IMR-90 (cell line): ENCODE data around the gene CAV3. TPM values are rescaled to one million over a fixed set of nuclear protein-coding genes. Genes with fewer than 3 reads are reported as not detected.

Experiments
- ATAC-seq: fragments of 200-7000 bp; cut with Tn5 transposase; 2 replicates; pipeline ENCODE4 v1.9.1; 2020; ENCODE audit warnings: low read depth, mild to moderate bottlenecking, moderate library complexity
- BruUV-seq: library from RNA; stranded (reverse); fragments of 400-500 nt; replicated peaks from 2 replicates; lab custom pipeline; 2021; lab: Mats Ljungman, UMichigan
- CTCF ChIA-PET: fragments of 300-600 bp; formaldehyde crosslinking; extraction: SDS; loops from one replicate; lab custom pipeline; 2021; ENCODE audit warnings: antibody characterized with exemption; lab: Yijun Ruan, JAX
- POLR2A ChIA-PET: fragments of 300-600 bp; sonication (Branson Sonifier 250); formaldehyde crosslinking; loops from one replicate; lab custom pipeline; 2022; ENCODE audit warnings: antibody characterized with exemption; ENCODE audit not compliant: unreplicated experiment; lab: Charles Lee
- DNase-seq: peaks from one replicate; pipeline ENCODE4 v3.0.0; 2013
- H2AFZ ChIP-seq: replicated peaks from 2 replicates; pipeline ENCODE3; 2013; ENCODE audit warnings: low read length, mild to moderate bottlenecking; ENCODE audit not compliant: poor library complexity
- H2AK5ac ChIP-seq: 2 replicates; pipeline ENCODE4 v1.6.1; 2013; ENCODE audit warnings: low read depth, low read length, inconsistent platforms
- H2AK9ac ChIP-seq: replicated peaks from 2 replicates; pipeline ENCODE3; 2013; ENCODE audit warnings: mild to moderate bottlenecking, low read depth, low read length, moderate library complexity; ENCODE audit not compliant: poor library complexity
- H2BK120ac ChIP-seq: 2 replicates; pipeline ENCODE4 v1.6.1; 2013; ENCODE audit warnings: low read depth, low read length, inconsistent platforms
- H2BK15ac ChIP-seq: 3 replicates; pipeline ENCODE4 v1.6.1; 2013; ENCODE audit warnings: low read depth, low read length, inconsistent platforms
- H2BK20ac ChIP-seq: 2 replicates; pipeline ENCODE4 v1.6.1; 2013; ENCODE audit warnings: low read depth, mild to moderate bottlenecking, inconsistent platforms, low read length, moderate library complexity
- H2BK5ac ChIP-seq: 2 replicates; pipeline ENCODE4 v1.6.1; 2013; ENCODE audit warnings: mild to moderate bottlenecking, low read depth, low read length, inconsistent platforms; ENCODE audit not compliant: poor library complexity, severe bottlenecking
- H3K14ac ChIP-seq: replicated peaks from 2 replicates; pipeline ENCODE4 v1.6.1; 2013; ENCODE audit warnings: low read depth, low read length, inconsistent platforms
- H3K18ac ChIP-seq: 2 replicates; pipeline ENCODE4 v1.6.1; 2013; ENCODE audit warnings: low read depth, low read length, control low read depth
- H3K23ac ChIP-seq: 2 replicates; pipeline ENCODE4 v1.6.1; 2013; ENCODE audit warnings: low read depth, low read length, inconsistent platforms
- H3K27ac ChIP-seq: 2 replicates; pipeline ENCODE4 v1.5.1; 2013; ENCODE audit warnings: mild to moderate bottlenecking, control low read depth, low read length; ENCODE audit not compliant: insufficient read depth
- H3K27me3 ChIP-seq: 2 replicates; pipeline ENCODE4 v1.6.1; 2013; ENCODE audit warnings: low read length; ENCODE audit not compliant: control insufficient read depth, insufficient read depth
- H3K36me3 ChIP-seq: 2 replicates; pipeline ENCODE4 v1.6.1; 2013; ENCODE audit warnings: low read length, mixed read lengths; ENCODE audit not compliant: control insufficient read depth, insufficient read depth
- H3K4ac ChIP-seq: 2 replicates; pipeline ENCODE4 v1.6.1; 2013; ENCODE audit warnings: low read depth, low read length, inconsistent platforms
- H3K4me1 ChIP-seq: 2 replicates; pipeline ENCODE4 v1.6.1; 2013; ENCODE audit warnings: low read length, mixed read lengths; ENCODE audit not compliant: control insufficient read depth, insufficient read depth
- H3K4me2 ChIP-seq: 2 replicates; pipeline ENCODE4 v1.6.1; 2013; ENCODE audit warnings: low read depth, mild to moderate bottlenecking, control low read depth, low read length, moderate library complexity
- H3K4me3 ChIP-seq: 2 replicates; pipeline ENCODE4 v1.5.1; 2013; ENCODE audit warnings: low read depth, mild to moderate bottlenecking, control low read depth, low read length, moderate library complexity; ENCODE audit not compliant: insufficient read depth
- H3K56ac ChIP-seq: 2 replicates; pipeline ENCODE4 v1.6.1; 2013; ENCODE audit warnings: low read length, inconsistent platforms; ENCODE audit not compliant: insufficient read depth; ENCODE audit errors: extremely low read depth
- H3K79me1 ChIP-seq, 2 experiments: 2 replicates each; pipeline ENCODE4 v1.6.1; 2013; ENCODE audit warnings: low read length in 2 of 2, inconsistent platforms in 1 of 2, low read depth in 1 of 2
- H3K9ac ChIP-seq: 2 replicates; pipeline ENCODE4 v1.6.1; 2013; ENCODE audit warnings: low read depth, low read length, control low read depth
- H3K9me1 ChIP-seq: 2 replicates; pipeline ENCODE4 v1.6.1; 2013; ENCODE audit warnings: low read length, inconsistent platforms; ENCODE audit not compliant: insufficient read depth
- H3K9me3 ChIP-seq: 2 replicates; pipeline ENCODE4 v1.6.1; 2013; ENCODE audit warnings: low read length; ENCODE audit not compliant: control insufficient read depth, insufficient read depth
- H4K20me1 ChIP-seq: 2 replicates; pipeline ENCODE4 v1.6.1; 2013; ENCODE audit warnings: low read length, inconsistent platforms; ENCODE audit not compliant: insufficient read depth
- H4K5ac ChIP-seq: 2 replicates; pipeline ENCODE4 v1.6.1; 2013; ENCODE audit warnings: mild to moderate bottlenecking, low read depth, low read length, control low read depth
- H4K8ac ChIP-seq, 2 experiments: 2 replicates each; pipeline ENCODE4 v1.6.1; 2013; ENCODE audit warnings: low read depth in 2 of 2, low read length in 2 of 2, control low read depth in 1 of 2, inconsistent platforms in 1 of 2
- H4K91ac ChIP-seq: 2 replicates; pipeline ENCODE4 v1.6.1; 2013; ENCODE audit warnings: low read depth, low read length, inconsistent platforms; ENCODE audit not compliant: insufficient read depth
- BHLHE40 ChIP-seq: fragments of 150-350 bp; IDR thresholded peaks from 2 replicates; pipeline ENCODE4 v1.6.1; 2016; ENCODE audit warnings: mild to moderate bottlenecking, low read depth, low read length
- CEBPB ChIP-seq: IDR thresholded peaks from 2 replicates; pipeline ENCODE4 v1.6.1; 2012; ENCODE audit warnings: low read depth, low read length, improper control_type of control experiment
- CHD1 ChIP-seq: IDR thresholded peaks from 2 replicates; pipeline ENCODE4 v1.6.1; 2012; ENCODE audit warnings: low read depth, low read length, improper control_type of control experiment
- CTCF ChIP-seq: conservative IDR thresholded peaks from 2 replicates; pipeline ENCODE4 v1.5.1; 2012; ENCODE audit warnings: mild to moderate bottlenecking, low read depth, low read length, improper control_type of control experiment
- FOS ChIP-seq: fragments of 150-350 bp; IDR thresholded peaks from 2 replicates; pipeline ENCODE4 v1.6.1; 2016; ENCODE audit warnings: low read depth, low read length
- MAFK ChIP-seq: IDR thresholded peaks from 2 replicates; pipeline ENCODE4 v1.6.1; 2012; ENCODE audit warnings: low read depth, low read length, improper control_type of control experiment
- MAZ ChIP-seq: IDR thresholded peaks from 2 replicates; pipeline ENCODE4 v1.6.1; 2012; ENCODE audit warnings: low read depth, mild to moderate bottlenecking, low read length, improper control_type of control experiment, moderate library complexity, borderline replicate concordance
- RAD21 ChIP-seq: IDR thresholded peaks from 2 replicates; pipeline ENCODE4 v1.6.1; 2012; ENCODE audit warnings: low read length, improper control_type of control experiment
- RCOR1 ChIP-seq: IDR thresholded peaks from 2 replicates; pipeline ENCODE4 v1.6.1; 2012; ENCODE audit warnings: mild to moderate bottlenecking, low read length, improper control_type of control experiment; ENCODE audit not compliant: insufficient replicate concordance
- SMC3 ChIP-seq: fragments of 150-350 bp; IDR thresholded peaks from 2 replicates; pipeline ENCODE4 v1.6.1; 2016; ENCODE audit warnings: low read depth, mild to moderate bottlenecking, antibody characterized with exemption, low read length, moderate library complexity
- USF2 ChIP-seq: fragments of 150-350 bp; IDR thresholded peaks from 2 replicates; pipeline ENCODE4 v1.6.1; 2017; ENCODE audit warnings: mild to moderate bottlenecking, antibody characterized with exemption, low read length, low read depth
- WGBS, 2 experiments: methylation state at CpG; one replicate each; pipeline versions ENCODE4 v1.1.5 to v1.1.7; 2013; ENCODE audit warnings: missing lambda C conversion rate in 2 of 2; ENCODE audit not compliant: insufficient read length in 1 of 2; ENCODE audit errors: extremely low coverage in 2 of 2; 5-methylcytosine and 5-hydroxymethylcytosine counted together
- dilution Hi-C: fragments of 300-500 bp; cut with HindIII; formaldehyde crosslinking; loops from one replicate; pipeline ENCODE4 v1.14.3; 2018; ENCODE audit warnings: low sequenced_read_pairs; ENCODE audit not compliant: unreplicated experiment
- in situ Hi-C: fragments of 300-500 bp; cut with MboI; formaldehyde crosslinking; loops from 3 replicates; pipeline ENCODE4 v1.14.3; 2019; ENCODE audit warnings: low sequenced_read_pairs, inconsistent platforms, mixed read lengths
- intact Hi-C: fragments of 100-400 bp; cut with micrococcal nuclease; formaldehyde crosslinking; loops from 2 replicates; pipeline ENCODE4 v1.10.0; 2022
- polyA plus RNA-seq, 3 experiments: library from polyadenylated mRNA; depleted of rRNA; stranded (reverse); fragments of >200 nt; gene quantifications; 2 replicates each; pipeline ENCODE4 v1.2.3, GENCODE V29; 2012; ENCODE audit warnings: low replicate concordance in 1 of 3
- total RNA-seq: library from RNA; depleted of rRNA; stranded (reverse); fragments of >200 nt; gene quantifications from 2 replicates; pipeline ENCODE4 v1.2.3, GENCODE V29; 2012

The CAV3 gene
- total and polyA plus RNA-seq, 2 of the 4 experiments (the other 2 are of a cell fraction): 0.17 to 0.36 TPM

- TF ChIP-seq CEBPB (no peak), SMC3 (no peak)
Observed at GRCh38 chr3:8767667-8768363, 34.2 kb downstream of the CAV3 start (continued).

- intact Hi-C loops: loop anchor here (1.0 to 5.0 kb wide), 9 partner anchors 101 to 534 kb away; partner anchors contain the start of gene RAD18
- H4K91ac ChIP-seq: peak overlapping the region; percentile 29; the same call in 1 of the 2 replicates
- peak overlapping the region; percentile 12; the same call in 1 of the 3 replicates for H2BK15ac ChIP-seq
- ChIA-PET POLR2A (no interaction called here), CTCF (interaction anchor here (0.7 to 1.9 kb wide), 15 partner anchors 9 to 187 kb away, joined by 3 to 16 read pairs (median 6); no protein-coding TSS in a partner anchor)
- no peak overlapping the region for H2AK5ac ChIP-seq
- H3K14ac ChIP-seq: peak overlapping the region; percentile 34; the same call in 1 of the 2 replicates
- H3K79me1 ChIP-seq: no peaks in the 10 kb centered on the region
- H2BK120ac ChIP-seq: peak overlapping the region; percentile 87
- H3K27me3 ChIP-seq: peaks cover 21% of the 10 kb centered on the region; the same call in 1 of the 2 replicates
- H3K4me3 ChIP-seq: peak overlapping the region; percentile 82; the same call in 1 of the 2 replicates
- H3K56ac ChIP-seq: no peak overlapping the region
- H4K20me1 ChIP-seq: no peaks in the 10 kb centered on the region
- peak overlapping the region; percentile 84 for H2AK9ac ChIP-seq
- ATAC-seq (no peak), DNase-seq (no peak)
- H2BK20ac ChIP-seq: no peak overlapping the region; the same call in 1 of the 2 replicates
- no peaks in the 10 kb centered on the region for H3K36me3 ChIP-seq
- H3K9ac ChIP-seq: no peak overlapping the region; the same call in 1 of the 2 replicates
- no peak overlapping the region for H3K27ac ChIP-seq
- in situ Hi-C loops: loop anchor here (25.0 kb wide), 1 partner anchor 294 kb away; no protein-coding TSS in a partner anchor
- no peaks in the 10 kb centered on the region for H3K9me1 ChIP-seq
- H4K8ac ChIP-seq: peak overlapping the region in 1 of 2 experiments; percentile 41; a peak in 2 of 4 replicates
- H3K18ac ChIP-seq: no peak overlapping the region
- H3K4ac ChIP-seq: peak overlapping the region; percentile 59
- peaks cover 6% of the 10 kb centered on the region; the same call in 1 of the 2 replicates for H3K4me1 ChIP-seq
- 0 out of 2 replicates have a peak overlapping the region, but pooled peaks have one; percentile 21 for H3K23ac ChIP-seq
- H2AFZ ChIP-seq: peak overlapping the region; percentile 92
- no TSS peak for BruUV-seq
- dilution Hi-C loops: no loop called here
- no peak overlapping the region for H4K5ac ChIP-seq
- WGBS, 2 experiments: 21% methylated on average over 7 of the region's 36 CpGs; no CpG with 5 or more reads in 1 of the 2 experiments
- no peak overlapping the region for H2BK5ac ChIP-seq
- H3K4me2 ChIP-seq: peak overlapping the region; percentile 87
- TF ChIP-seq CHD1 (no peak), RCOR1 (no peak), SMC3 (no peak), USF2 (no peak), MAFK (no peak), RAD21 (no peak), CTCF (no peak), MAZ (no peak), FOS (no peak), CEBPB (no peak), BHLHE40 (no peak)
- no peaks in the 10 kb centered on the region for H3K9me3 ChIP-seq
Observed at GRCh38 chr3:8768364-8769087, 34.9 kb downstream of the CAV3 start.
